Astrocyte of the spinal cord (primary cell): ENCODE data around the gene ABCA4.

Experiments used
- DNase-seq: peaks from one replicate; pipeline ENCODE4 v3.0.0; 2011; ENCODE audit warnings: low read depth, low spot score
- H3K4me3 ChIP-seq: 2 replicates; pipeline ENCODE4 v1.5.1; 2011; ENCODE audit warnings: low read depth, mild to moderate bottlenecking, low read length, moderate library complexity
- CTCF ChIP-seq: IDR thresholded peaks from 2 replicates; pipeline ENCODE4 v1.5.1; 2012; ENCODE audit warnings: low read depth, mild to moderate bottlenecking, low read length, inconsistent platforms
- in situ Hi-C: cut with HindIII; loops from 2 replicates; pipeline ENCODE4 v1.10.0; 2017; ENCODE audit warnings: low sequenced_read_pairs

The ABCA4 gene

GRCh38 chr1:94079080-94079940, 41.6 kb downstream of the ABCA4 start:
- peak; percentile 32 for DNase-seq
- no peak overlapping the region for H3K4me3 ChIP-seq
- TF ChIP-seq CTCF: no peak
- in situ Hi-C loops: no loop called here

DNA sequence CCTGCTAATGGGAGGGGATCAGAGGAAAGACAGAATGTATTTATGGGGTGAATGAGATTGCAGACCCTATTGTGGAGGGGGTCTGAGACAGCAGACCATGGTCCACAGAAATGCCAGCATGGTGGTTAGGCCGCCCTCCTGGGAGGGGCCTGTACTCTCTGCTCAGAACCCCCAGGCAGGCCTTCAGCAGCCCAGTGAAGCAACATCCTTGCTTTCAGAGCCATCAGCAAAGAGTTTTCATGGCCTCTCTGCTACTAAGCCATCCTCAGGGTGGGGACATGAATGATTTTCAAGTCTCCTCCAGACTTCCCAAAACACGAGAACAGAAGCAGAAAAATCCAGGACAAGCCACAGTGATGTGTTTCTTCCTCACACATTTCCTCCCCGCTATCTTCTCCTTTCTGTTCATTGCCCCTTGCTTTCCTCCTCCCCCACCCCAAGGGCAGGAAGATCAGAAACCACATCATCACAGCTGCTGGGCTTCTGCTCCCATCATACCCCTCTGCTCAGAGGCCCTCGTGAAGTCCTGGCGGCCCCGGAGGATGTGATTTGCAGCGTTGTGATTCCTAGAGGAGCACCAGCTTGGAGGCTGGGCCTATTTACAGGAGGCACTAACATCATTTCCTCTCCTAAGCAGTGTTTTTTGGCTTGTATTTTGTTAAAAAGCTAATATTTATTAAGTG, 48.0 kb downstream of the ABCA4 start:
- TF ChIP-seq CTCF: no peak
- no peak for DNase-seq
- in situ Hi-C loops: no loop called here
- H3K4me3 ChIP-seq: no peak overlapping the region

GRCh38 chr1:94071976-94072375, 49.0 kb downstream of the ABCA4 start:
- no peak for DNase-seq

DNA sequence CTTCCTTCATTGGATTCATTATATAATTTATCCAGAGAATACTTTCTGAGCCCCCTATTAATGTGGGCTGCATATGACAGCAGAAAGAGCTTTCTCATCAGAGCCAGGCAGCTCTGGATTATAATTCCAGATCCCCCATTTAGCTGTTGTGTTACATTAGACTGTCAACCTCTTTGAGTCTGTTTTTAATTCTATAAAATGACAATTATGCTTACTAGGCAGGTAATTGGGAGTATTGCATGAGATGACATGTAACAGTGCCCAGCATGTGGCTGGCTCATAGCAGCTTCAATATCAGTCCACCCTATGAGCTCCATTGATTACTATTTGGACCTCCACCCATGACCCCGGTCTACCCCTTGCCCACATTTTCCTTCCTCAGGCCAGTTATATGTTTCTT, 49.6 kb downstream of the ABCA4 start:
- no peak for DNase-seq
- H3K4me3 ChIP-seq: no peak overlapping the region
- TF ChIP-seq CTCF: no peak
- in situ Hi-C loops: no loop called here

More at GRCh38 chr1:94071976-94072375, 49.0 kb downstream of the ABCA4 start:
- TF ChIP-seq CTCF: no peak
- in situ Hi-C loops: no loop called here
- no peak overlapping the region for H3K4me3 ChIP-seq

GRCh38 chr1:94070865-94071264, 50.1 kb downstream of the ABCA4 start:
- H3K4me3 ChIP-seq: no peak overlapping the region
- DNase-seq: no peak
- no peak for TF ChIP-seq CTCF
- in situ Hi-C loops: no loop called here

- no peak for TF ChIP-seq CTCF
- DNase-seq: no peak
- no peak overlapping the region for H3K4me3 ChIP-seq
- in situ Hi-C loops: no loop called here
These were observed 51.0 kb downstream of the ABCA4 start for GRCh38 chr1:94069919-94070285.
